LNCAP (cell line): Measurements from ENCODE around the gene TUBGCP2.
A peak's percentile ranks its signal among the peaks of the same experiment; 100 is the strongest.

Source experiments
- TF ChIP-seq, protein P1 (sequence below): fragments of 450-650 bp; IDR thresholded peaks from 2 replicates; pipeline ENCODE4 v1.5.1; 2017; ENCODE audit warnings: mild to moderate bottlenecking

TUBGCP2 gene

DNA sequence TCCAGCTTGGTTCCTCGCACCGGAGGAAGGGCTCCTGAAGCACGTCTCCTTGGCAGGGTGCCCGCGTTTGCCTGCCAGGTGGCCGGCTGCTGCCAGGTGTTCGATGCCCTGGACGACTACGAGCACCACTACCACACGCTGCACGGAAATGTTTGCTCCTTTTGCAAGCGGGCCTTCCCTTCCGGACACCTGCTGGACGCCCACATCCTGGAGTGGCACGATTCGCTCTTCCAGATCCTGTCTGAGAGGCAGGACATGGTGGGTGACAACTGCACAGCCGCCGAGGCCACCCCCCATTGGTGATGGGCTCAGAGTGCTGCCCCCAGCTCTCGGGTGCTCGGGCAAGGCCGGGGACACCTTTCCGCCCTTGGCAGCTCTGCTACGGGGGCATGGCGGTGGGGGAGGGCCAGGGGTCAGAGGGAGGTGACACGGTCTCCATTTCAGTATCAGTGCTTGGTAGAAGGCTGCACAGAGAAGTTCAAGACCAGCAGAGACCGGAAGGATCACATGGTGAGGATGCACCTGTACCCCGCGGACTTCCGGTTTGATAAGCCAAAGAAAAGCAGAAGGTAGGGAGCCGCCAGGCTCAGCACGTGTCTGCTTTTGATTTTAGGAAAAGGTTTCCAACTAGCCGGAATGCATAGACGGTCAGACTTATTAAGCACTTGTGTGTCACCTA is 1.2 kb upstream of the TUBGCP2 start:
- TF ChIP-seq, protein P1, sequence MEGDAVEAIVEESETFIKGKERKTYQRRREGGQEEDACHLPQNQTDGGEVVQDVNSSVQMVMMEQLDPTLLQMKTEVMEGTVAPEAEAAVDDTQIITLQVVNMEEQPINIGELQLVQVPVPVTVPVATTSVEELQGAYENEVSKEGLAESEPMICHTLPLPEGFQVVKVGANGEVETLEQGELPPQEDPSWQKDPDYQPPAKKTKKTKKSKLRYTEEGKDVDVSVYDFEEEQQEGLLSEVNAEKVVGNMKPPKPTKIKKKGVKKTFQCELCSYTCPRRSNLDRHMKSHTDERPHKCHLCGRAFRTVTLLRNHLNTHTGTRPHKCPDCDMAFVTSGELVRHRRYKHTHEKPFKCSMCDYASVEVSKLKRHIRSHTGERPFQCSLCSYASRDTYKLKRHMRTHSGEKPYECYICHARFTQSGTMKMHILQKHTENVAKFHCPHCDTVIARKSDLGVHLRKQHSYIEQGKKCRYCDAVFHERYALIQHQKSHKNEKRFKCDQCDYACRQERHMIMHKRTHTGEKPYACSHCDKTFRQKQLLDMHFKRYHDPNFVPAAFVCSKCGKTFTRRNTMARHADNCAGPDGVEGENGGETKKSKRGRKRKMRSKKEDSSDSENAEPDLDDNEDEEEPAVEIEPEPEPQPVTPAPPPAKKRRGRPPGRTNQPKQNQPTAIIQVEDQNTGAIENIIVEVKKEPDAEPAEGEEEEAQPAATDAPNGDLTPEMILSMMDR: no peak

GRCh38 chr10:133309100-133309719 is 538 bp upstream of the TUBGCP2 start:
- TF ChIP-seq, protein P1: peak; percentile 31; the same call in 1 of the 2 replicates

GRCh38 chr10:133307776-133308420 is 774 bp downstream of the TUBGCP2 start:
- TF ChIP-seq, protein P1: peak; percentile 91

GRCh38 chr10:133306941-133307379 is 1.7 kb downstream of the TUBGCP2 start:
- TF ChIP-seq, protein P1: no peak

- TF ChIP-seq, protein P1: no peak
These were observed 2.6 kb downstream of the TUBGCP2 start for GRCh38 chr10:133306097-133306476.

GRCh38 chr10:133303206-133303605 is 5.5 kb downstream of the TUBGCP2 start:
- TF ChIP-seq, protein P1: no peak

- TF ChIP-seq, protein P1: no peak
These were observed 6.4 kb downstream of the TUBGCP2 start for GRCh38 chr10:133302230-133302629.
